ENCODE data around the gene TENM3.

- TF ChIP-seq CTCF (IDR thresholded peaks at IDR 0.05; ENCODE audit: poor library complexity) (no peak), EZH2phosphoT487 (IDR thresholded peaks at IDR 0.05; ENCODE audit: low read depth, severe bottlenecking, unreplicated experiment) (no peak)
Measured at GRCh38 chr4:182770996-182771514, 527.9 kb downstream of the TENM3 start.

Measured in hepatocyte (in vitro differentiated cells).